Mesothelial cell of epicardium (in vitro differentiated cells): Measurements from ENCODE around the gene NCAPH2. TPM values are rescaled to one million over a fixed set of nuclear protein-coding genes. Genes with fewer than 3 reads are reported as not detected.
"Not testable (repeated sequence)": the region's sequence is repeated elsewhere in the genome, so short reads cannot be mapped to it uniquely, and the experiment has no call there.

Experiments used
- DNase-seq, 2 experiments: peaks; one replicate each; pipeline ENCODE4 v3.0.0; 2021; ENCODE audit warnings: low spot score in 2 of 2; ENCODE audit not compliant: unreplicated experiment in 2 of 2
- H3K27ac Mint-ChIP-seq: 2 replicates; pipeline ENCODE4 v1.8.0; 2021; ENCODE audit warnings: mixed read lengths
- H3K27me3 Mint-ChIP-seq: 2 replicates; pipeline ENCODE4 v1.8.0; 2021; ENCODE audit warnings: low read depth, mixed read lengths
- H3K36me3 Mint-ChIP-seq: 2 replicates; pipeline ENCODE4 v1.8.0; 2021; ENCODE audit warnings: mixed read lengths
- H3K4me1 Mint-ChIP-seq: 2 replicates; pipeline ENCODE4 v1.8.0; 2021; ENCODE audit warnings: mixed read lengths
- H3K4me3 Mint-ChIP-seq: 2 replicates; pipeline ENCODE4 v1.8.0; 2021; ENCODE audit warnings: mild to moderate bottlenecking, moderate library complexity, mixed read lengths
- H3K9me3 Mint-ChIP-seq: 2 replicates; pipeline ENCODE4 v1.8.0; 2021; ENCODE audit warnings: mixed read lengths
- CTCF ChIP-seq: fragments of 200-600 bp; sonication (generic); IDR thresholded peaks from one replicate; pipeline ENCODE4 v1.5.0; 2021; ENCODE audit warnings: antibody characterized with exemption; ENCODE audit not compliant: unreplicated experiment
- total RNA-seq: library from RNA; stranded (reverse); gene quantifications from 3 replicates; pipeline ENCODE4 v1.2.1, GENCODE V29; 2021

Gene NCAPH2
- total RNA-seq, 1 donor from 2014 or later = 60.3 TPM

- H3K4me1 Mint-ChIP-seq = peaks cover 32% of the 10 kb centered on the region
- no peaks in the 10 kb centered on the region for H3K36me3 Mint-ChIP-seq
- H3K4me3 Mint-ChIP-seq = no peak overlapping the region
- no peak overlapping the region for H3K27ac Mint-ChIP-seq
- no peak for DNase-seq
- H3K27me3 Mint-ChIP-seq = peaks cover 19% of the 10 kb centered on the region
- no peaks in the 10 kb centered on the region for H3K9me3 Mint-ChIP-seq
- TF ChIP-seq CTCF = no peak
These were observed 27.1 kb downstream of the NCAPH2 start for GRCh38 chr22:50535113-50535512.

GRCh38 chr22:50536226-50536625, 28.2 kb downstream of the NCAPH2 start:
- TF ChIP-seq CTCF = no peak
- Mint-ChIP-seq H3K27ac (no peak overlapping the region), H3K36me3 (no peaks in the 10 kb centered on the region), H3K27me3 (peaks cover 11% of the 10 kb centered on the region), H3K4me1 (peaks cover 30% of the 10 kb centered on the region), H3K4me3 (no peak overlapping the region), H3K9me3 (no peaks in the 10 kb centered on the region)
- no peak for DNase-seq

GRCh38 chr22:50537765-50538164, 29.7 kb downstream of the NCAPH2 start:
- Mint-ChIP-seq H3K4me1 (peaks cover 26% of the 10 kb centered on the region), H3K4me3 (no peak overlapping the region), H3K27me3 (peaks cover 4% of the 10 kb centered on the region), H3K27ac (no peak overlapping the region), H3K36me3 (no peaks in the 10 kb centered on the region), H3K9me3 (no peaks in the 10 kb centered on the region)
- DNase-seq = no peak
- no peak for TF ChIP-seq CTCF

GRCh38 chr22:50540381-50540780, 32.4 kb downstream of the NCAPH2 start:
- Mint-ChIP-seq H3K27me3 (no peaks in the 10 kb centered on the region), H3K9me3 (no peaks in the 10 kb centered on the region), H3K27ac (no peak overlapping the region)

GRCh38 chr22:50541667-50542026, 33.6 kb downstream of the NCAPH2 start:
- DNase-seq, H3K36me3 Mint-ChIP-seq, H3K27me3 Mint-ChIP-seq, H3K27ac Mint-ChIP-seq, H3K9me3 Mint-ChIP-seq, H3K4me3 Mint-ChIP-seq: not testable (repeated sequence)
- peaks cover 19% of the 10 kb centered on the region for H3K4me1 Mint-ChIP-seq

More at GRCh38 chr22:50540381-50540780, 32.4 kb downstream of the NCAPH2 start:
- Mint-ChIP-seq H3K36me3 (no peaks in the 10 kb centered on the region), H3K4me3 (no peak overlapping the region), H3K4me1 (peaks cover 15% of the 10 kb centered on the region)
- no peak for DNase-seq
- no peak for TF ChIP-seq CTCF

GRCh38 chr22:50542416-50542927, 34.4 kb downstream of the NCAPH2 start:
- Mint-ChIP-seq H3K4me1 (peaks cover 19% of the 10 kb centered on the region), H3K4me3 (no peak overlapping the region), H3K36me3 (no peaks in the 10 kb centered on the region), H3K27ac (no peak overlapping the region), H3K27me3 (no peaks in the 10 kb centered on the region), H3K9me3 (no peaks in the 10 kb centered on the region)
- DNase-seq = no peak
- TF ChIP-seq CTCF = no peak
